8988T (cell line): ENCODE measurements around the gene ARL14.

ENCODE experiments used
- DNase-seq: peaks from one replicate; pipeline ENCODE4 v3.0.0; 2011

Gene ARL14

DNA sequence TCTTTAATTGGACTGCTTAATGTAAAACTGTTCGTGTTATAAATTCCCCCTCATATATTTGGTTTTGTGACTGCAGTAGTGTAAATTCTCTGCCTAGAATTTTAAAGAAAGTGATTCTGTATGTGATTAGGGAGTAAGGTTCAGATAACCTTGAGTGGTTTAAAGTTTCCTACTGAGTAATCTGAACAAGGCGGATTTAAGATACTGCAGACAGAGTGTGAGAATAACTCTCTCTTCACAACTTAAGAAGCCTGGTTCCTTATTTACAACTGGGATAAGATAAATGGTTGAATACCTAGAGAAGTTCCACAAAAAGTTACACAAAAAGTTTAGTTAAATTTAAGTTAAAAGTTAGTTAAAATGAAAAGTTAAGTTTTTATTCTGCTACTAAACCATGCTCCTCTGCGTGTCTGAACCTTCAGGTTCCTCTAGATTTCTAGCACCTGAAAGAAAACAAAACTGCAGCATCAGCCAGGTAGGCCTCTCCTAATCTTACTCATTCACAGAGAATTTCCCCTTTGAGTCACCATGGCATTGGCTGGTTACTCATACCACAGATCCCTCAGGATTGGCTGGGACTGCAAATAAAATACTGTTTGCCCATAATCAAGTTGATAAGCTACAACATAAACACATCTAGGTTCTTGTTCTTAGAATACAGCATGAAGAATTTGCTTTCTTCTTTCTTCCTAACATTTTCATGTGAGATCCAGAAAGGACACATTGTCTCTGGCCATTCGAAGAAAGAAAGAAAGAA is at the start of gene ARL14:
TSS of gene ARL14 (plus strand) at position 614 of the 757 bp plus-strand sequence. CDS start 187 bp downstream, outside the sequence.
- peak; percentile 21 for DNase-seq

DNA sequence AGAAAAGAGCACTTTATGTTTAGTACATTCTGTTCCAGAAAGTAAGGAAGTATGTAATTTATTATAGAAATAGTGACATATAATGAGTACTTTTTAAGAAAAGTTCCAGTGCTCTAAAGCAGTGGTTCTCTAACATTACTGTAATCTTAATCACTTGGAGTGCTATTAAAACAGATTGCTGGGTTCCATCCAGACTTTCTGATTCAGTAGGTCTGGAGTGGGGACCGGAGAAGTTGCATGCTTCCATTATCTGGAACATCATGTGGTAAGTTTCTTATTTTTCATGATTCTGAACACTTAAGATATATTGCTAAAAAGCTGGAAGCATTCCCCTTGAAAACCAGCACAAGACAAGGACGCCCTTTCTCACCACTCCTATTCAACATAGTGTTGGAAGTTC is 47.5 kb upstream of the ARL14 start:
- no peak for DNase-seq

DNA sequence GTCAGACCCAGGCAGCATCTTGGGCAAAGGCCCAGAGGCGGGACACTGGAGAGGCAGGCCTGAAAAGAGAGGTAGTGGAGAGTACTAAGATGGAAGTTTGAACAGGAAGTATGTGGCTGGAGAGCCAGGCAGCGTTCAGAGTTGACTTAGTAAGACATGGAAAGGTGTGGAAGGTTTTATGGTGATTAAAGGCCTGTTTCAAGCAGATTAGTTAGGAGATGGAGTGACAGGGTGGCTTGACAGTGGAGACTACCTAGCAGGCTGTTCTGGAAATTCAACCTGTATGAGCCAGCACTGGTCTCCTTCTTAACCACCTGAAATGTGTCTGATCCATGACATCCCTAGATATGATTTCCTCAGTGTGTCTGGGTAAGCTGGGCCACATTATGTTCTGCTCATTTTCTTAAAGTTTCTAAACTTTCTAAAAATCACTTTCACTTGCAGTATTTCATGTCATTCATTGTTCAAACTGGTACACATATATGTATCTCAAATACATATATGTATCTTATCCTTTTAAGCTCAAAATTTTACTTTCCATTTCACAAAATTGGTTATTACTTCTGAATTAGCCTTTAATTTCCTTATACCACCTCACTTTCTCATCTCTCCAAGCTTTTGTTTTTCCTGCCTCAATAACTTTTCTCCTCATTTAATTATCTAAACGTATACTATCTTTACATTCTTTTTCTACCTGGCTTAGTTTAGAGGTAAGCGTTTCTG is 43.4 kb upstream of the ARL14 start:
- no peak for DNase-seq

DNA sequence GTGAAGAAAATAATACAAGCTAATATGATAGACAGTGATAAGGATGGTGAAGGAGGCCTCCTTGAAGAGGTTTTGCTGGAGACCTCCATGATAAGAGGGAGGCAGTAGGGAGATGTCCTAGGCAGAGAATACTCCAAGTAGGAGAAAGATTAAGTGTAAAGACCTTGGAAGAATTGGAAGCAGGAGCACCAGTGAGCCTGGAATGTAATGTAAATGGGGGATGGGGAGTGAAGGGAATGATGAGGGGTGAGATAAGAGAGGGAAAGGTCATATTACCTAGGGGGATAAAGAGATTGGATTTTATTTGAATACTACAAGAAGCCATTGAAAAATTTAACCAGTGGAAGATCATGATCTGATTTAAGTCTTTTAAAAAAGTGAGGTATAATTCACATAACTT is 41.7 kb upstream of the ARL14 start:
- no peak for DNase-seq

DNA sequence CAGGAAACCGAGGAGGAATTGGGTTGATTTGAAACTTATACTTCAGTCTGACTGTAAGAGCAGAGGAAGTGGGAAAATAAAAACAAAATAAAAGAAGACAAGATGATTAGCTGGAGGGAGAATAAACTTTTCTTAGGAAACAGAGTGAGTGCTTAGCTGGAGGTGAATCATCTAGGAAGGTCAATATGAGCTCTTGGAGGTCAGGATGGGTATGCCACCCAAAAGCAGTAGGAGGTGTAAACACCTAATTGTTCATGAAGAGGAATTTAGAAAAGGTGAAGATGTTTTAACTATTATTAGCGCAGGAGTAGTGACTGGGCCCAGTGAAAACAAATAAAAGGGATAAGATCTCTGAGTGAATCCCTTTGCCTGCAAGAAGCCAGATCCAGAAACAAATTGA is 39.9 kb upstream of the ARL14 start:
- DNase-seq = no peak

DNA sequence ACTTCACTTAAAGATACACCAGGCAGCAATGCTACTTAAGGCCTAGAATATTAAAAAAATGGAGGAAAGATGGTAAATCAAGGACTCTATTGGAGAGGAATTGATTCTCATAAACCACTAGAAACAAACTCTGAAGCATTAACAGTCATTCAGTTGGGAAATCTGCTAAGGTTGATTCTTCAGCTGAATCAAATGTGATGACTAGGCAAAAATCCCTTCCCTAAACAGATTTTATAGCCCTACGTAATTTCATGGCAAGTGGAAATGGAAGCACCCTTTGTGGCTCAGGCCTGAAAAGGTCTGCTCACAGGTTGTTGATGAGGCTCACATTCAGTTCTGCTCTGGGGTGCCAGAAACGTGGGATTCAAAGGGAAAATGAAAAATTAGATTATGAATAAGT is 38.8 kb upstream of the ARL14 start:
- no peak for DNase-seq

DNA sequence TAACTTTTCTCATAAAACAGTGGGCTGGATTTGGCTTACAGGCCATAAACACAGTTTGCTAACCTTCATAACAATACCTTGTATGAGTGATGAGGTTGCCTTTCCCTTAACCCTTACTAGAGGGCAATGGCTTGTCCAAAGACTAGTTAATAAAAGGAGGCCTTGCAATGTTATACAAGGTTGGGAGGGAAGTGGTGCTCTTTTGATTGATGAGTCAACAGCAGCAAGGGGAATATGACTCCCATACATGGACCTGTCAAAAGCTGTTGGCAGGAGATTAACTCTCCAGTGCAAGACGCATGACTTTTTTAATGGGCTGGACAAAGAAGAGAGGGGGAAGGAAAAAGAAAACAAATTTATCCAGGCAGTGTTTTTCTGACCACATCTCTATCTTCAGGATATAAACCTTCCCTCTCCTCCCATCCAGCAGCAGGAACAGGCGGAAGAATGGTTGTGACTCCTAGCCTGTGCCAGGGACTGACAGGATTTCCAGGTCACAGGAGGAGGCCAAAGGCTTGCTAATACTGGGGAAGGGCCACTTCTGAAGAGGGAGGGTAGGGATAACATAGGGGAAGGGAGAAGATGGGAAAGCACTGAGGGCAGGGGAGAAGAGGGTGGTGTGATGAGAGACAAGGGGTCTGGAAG is 35.2 kb upstream of the ARL14 start:
- DNase-seq = no peak

DNA sequence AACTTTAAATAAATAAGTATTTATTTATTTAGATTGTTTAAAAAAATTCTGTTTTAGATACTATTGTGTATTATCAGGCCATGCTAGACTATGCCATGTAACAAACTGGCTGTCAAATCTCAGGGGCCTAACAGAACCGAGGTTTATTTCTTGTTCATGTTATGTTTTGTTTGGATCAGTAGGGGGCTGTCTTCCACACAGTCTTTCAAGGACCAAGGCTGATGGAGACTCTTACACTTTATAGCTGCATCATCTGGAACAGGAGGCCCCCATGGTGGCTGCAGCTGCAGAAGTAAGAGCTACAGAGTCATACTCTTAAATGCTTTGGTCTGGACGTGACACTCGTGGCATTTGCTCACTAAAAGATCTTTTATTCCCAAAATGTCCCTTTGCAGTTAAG is 33.0 kb upstream of the ARL14 start:
- no peak for DNase-seq

DNA sequence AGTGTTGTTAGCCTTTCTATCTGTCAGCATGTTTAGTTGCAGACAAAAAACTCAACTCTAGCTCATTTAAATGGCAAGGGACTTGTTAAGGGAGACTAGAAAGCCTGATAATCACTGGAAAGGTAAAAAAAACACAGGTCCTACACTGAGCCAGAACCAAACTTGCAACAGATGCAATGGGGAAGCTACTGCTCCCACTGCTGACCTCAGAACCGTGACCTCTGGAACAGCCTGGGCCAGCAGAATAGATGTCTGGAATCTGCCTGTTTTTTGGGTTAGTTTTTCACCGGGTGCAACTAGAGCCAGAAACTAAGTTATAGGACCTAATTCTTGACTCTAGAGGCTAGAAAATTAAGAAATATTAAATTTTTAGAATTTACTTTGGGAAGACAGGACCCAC is 32.5 kb upstream of the ARL14 start:
- DNase-seq = no peak

DNA sequence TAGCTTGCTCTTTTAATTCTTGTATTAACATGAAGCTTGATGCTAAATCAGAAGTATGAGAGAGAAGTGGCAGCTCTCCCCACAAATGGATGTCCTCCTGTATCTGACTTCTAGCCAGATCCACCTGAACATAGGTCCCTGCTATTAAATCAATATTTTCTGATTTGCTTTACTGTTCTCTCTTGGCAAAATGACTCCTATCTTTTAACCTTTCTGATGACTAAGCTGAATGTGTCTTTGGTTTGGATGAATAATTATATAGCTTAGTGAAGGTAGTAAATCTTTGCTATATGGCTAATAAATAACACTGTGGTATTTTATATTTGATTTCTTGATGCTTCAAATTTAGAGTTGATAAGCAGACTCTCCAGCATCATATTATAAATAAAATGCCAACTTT is 28.3 kb upstream of the ARL14 start:
- no peak for DNase-seq

DNA sequence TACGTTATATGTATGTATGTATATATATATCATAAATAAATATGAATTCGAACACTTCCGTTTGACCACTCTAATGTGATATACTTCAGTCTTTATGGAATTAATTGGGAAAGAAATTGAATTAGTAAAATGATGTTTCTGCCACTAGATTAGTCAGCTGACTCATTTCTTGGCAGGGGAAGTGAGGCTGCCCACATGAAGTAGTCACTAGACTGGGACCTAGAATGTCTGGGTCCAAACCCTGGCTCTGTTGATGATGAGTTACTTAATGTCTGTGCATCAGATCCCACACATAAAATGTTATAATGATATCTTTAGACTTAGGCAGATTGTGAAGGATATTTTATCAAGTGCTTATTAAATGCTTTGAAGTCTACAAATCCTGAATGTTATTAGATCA is 27.4 kb upstream of the ARL14 start:
- DNase-seq = no peak

DNA sequence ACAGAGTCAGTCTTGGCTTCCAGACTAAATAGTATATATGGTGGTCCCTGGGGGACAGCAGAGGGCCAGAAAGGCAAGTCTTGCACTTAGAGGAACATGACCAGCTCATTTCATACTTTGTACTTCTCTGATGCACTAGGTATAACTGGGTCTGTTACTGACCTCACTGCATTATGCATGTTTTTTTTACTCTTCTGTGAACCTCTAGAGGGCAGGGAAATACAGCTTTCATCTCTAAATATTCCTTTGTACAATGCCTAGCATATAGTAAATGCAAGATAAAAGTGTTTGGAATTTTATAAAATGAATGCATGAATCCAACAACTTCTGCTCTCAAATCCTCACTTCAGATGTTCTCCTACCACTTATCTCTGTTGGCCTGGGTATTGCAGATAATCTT is 23.4 kb upstream of the ARL14 start:
- DNase-seq = no peak

DNA sequence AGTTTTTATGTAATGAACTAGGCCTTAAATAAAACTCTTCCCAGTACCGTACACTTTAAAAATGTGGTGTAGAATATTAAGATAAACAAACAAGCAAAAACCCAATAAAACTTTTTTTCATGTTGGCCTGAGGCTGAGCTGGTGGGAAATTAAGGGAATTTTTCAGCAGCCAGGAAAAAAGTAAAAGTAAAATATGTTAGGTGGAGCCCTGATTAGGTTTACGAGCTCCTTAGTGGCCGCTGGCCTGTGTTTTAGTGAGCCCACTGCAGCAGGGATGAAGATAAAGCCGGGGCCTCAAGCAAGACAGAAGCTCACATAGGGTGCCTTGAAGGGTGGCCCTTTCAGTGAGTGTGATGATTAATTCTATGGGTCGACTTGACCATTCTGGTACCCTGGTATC is 16.1 kb upstream of the ARL14 start:
- DNase-seq = no peak

DNA sequence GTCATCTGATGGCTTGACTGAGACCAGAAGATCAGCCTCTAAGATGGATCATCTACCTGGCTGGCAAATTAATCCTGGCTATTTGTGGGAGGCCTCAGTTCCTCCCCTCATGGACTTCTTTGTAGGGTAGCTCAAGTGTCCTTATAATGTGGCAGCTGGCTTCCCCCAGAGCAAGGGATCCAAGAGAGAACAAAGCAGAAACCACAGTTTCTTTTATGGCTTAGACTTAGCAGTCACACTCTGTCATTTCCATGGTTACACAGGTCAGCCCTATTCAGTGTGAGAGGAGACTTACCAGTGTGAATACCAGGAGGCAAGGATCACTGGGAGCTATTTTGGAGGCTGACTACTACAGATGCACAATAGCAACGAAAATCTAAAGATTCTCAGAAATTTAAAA is 15.3 kb upstream of the ARL14 start:
- no peak for DNase-seq

DNA sequence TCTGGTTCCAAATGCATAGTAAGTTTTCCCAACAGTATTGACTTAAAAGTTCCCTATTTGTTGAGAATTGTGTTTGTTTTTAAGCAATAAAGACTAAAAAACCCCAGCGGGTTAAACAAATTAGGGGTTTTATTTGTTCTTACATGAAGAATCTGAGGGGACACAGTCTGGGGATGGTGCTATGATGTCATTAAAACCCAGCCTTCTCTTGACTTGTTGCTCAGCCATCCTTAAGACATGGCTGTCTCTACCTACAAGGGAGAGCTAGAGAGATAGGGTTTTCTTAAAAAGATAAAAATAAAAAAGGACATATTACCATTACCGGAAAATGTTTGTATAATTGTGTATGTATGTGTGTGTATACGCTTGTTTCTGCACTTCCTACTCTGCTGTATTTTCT is 11.7 kb upstream of the ARL14 start:
- no peak for DNase-seq

DNA sequence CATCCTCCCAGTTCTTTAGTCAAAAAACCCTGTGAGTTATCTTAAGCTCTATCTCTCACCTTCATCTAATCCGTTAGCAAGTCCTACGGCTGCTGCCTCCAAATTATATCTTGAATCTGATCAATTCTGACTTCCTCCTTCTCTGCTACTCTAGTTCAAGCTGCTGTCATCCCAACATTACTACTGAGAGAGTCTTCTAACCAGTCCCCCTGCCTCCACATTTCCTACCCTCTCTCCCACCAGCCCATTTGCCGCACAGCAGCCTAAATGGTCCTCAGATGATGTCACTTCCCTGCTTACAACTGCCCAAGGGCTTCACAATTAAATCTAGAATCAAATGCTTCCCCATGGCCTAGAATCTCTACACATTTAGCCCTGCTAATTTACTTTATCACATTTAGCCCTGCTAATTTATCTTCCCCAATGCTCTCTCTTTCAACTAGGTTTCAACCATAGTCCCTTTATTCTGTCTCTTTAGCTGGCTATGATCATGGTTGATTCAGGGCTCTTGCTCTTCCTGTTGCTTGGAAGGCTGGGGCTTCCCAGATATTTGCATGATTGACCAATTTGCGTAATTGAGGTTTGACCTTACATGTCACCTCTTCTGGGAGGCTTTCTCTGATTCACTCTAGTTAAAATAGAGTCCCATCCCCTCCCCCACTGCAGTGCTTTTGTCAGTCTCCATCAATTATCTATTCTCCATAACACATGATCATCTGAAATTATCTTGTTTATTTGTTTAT is 11.0 kb upstream of the ARL14 start:
- DNase-seq = no peak

DNA sequence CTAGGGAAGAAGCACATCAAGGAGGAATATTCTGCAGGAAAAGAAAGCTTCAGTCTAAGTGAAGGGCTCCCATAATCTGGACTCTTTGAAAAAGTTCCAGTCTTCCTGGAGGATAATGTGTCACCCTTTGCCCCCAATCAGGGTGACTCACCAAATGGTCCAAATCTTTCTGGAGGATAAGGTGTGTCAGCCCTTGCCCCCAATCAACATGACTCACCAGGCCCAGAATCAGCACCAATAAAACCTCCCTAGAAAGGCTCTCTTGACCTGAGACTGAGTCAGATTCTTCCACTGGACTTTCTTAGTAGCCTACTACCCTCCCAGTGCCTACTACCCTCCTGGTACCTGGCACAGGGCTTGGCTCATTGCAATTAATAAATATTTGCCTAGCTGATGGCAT is 9.5 kb upstream of the ARL14 start:
- DNase-seq = no peak

DNA sequence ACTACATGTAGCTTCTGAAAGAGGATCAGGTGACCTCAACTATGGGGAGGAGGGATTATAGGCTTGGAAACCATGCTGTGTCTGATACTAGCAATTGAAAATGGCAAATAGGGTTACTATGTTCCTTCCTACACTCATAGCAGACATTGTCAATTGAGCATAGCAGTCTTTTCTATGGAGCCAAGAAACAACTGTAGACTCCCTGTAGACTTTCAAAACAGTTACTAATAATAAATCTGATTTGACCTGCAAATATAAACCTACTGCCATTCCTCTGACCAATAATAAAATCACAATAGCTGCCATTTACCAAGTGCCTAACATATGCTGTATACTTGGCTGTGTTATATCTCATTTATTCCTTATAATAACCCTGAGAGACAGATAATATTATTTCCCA is 8.5 kb upstream of the ARL14 start:
- DNase-seq = no peak

DNA sequence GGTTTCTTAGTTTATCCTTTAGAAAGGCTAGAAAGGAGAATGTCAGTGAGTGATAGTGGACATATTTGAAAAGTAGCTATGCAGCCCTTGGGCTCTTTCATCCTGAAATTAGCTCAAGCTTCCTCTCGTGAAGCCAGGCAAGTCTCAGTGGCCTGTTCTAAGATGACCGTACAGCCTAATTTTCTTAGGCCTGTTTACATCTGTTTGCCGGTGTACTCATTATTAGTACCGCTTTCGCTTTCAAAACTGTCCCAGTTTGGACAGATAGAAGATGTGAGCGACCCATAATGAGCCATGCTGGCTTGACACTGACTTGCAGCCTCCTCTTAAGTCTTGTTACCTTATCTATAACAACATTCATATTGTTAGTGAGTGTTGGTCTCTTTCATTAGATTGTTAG is 5.7 kb upstream of the ARL14 start:
- no peak for DNase-seq

DNA sequence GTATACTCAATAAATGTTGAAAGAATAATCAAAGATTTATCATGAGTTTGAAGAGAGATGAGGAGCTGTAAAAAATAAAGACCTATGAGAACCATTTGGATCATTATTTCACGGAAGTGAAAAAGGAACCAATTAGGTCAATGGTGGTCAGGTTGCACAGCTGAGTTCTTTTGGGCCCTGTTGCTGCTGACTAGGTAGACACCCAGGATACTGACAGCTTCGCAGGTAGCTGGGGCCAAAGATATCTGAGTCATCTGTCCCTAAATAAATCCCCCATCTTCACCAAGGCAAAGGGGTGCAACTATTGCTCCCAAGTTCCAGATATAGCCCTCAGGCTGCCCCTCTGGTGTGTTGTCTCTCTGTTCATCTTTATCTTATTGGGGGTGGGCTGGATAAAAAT is 5.0 kb upstream of the ARL14 start:
- no peak for DNase-seq

DNA sequence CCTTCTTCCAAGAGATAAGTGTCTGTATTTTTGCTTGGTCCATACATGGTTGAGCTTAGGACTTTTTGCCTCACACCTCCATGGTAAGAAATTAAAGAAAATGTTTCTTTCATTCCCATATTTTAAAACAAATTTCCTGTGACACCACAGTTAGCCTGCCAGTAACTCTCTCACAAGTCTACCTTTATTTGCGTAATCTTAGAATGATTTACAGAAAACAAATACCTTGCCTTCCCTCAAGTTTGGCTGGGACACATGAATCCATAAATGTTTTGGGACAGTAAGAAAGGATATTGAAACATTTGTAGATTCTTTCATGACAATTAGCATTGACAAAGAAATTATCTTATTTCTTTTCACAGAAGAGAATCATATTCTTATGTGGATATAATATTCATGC is 3.8 kb upstream of the ARL14 start:
- DNase-seq = no peak

DNA sequence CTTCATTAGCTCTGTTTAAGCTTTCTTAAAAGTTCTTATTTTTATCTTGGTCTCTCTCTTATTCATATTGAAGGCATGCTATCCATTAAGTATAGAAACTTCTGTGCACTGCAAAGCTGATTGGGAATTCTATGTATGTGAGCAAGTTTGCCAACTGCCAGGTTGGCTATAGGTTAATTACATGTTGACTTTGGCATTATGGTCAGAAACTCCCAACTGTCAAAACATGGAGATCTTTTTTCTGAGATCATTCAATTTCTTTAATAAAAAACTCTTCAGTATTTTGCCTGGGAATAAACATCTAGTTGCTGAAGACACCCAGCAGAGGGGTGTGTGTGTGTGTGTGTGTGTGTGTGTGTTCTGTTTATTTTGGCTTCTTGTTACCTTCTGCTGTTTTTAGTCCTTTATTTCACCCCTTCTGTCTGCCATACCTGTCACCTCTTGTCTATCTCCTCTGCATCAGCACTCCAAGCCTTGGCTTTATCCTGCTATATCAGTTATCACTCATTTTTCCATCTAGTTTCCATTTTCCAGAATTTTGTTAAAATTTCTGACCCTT is 1.3 kb upstream of the ARL14 start:
- DNase-seq = no peak

DNA sequence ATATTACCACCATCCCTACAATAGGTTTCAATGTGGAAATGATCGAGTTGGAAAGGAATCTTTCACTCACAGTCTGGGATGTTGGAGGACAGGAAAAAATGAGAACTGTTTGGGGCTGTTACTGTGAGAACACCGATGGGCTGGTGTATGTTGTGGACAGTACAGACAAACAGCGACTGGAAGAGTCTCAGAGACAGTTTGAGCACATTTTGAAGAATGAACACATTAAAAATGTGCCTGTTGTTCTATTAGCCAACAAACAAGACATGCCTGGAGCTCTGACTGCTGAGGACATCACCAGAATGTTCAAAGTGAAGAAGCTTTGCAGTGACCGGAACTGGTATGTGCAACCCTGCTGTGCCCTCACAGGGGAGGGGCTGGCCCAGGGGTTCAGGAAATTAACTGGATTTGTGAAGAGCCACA is 510 bp downstream of the ARL14 start:
- no peak for DNase-seq
